ENCODE results near the gene MAP7D1.
"Not testable (repeated sequence)": the region's sequence is repeated elsewhere in the genome, so short reads cannot be mapped to it uniquely, and the experiment has no call there.

MAP7D1 gene

GRCh38 chr1:36203554-36204346, 47.8 kb downstream of the MAP7D1 start:
- DNase-seq (ENCODE audit: low read depth), result no peak

GRCh38 chr1:36204347-36204909, 48.5 kb downstream of the MAP7D1 start:
- DNase-seq (ENCODE audit: low read depth), result no peak

GRCh38 chr1:36206323-36206858, 50.4 kb downstream of the MAP7D1 start:
- DNase-seq (ENCODE audit: low read depth), result no peak

GRCh38 chr1:36207339-36207738, 51.4 kb downstream of the MAP7D1 start:
- no peak for DNase-seq (ENCODE audit: low read depth)

GRCh38 chr1:36208978-36209703, 53.2 kb downstream of the MAP7D1 start:
- DNase-seq (ENCODE audit: low read depth), result no peak

- DNase-seq (ENCODE audit: low read depth), result no peak
Observed at GRCh38 chr1:36211307-36211706, 55.3 kb downstream of the MAP7D1 start.

- DNase-seq (ENCODE audit: low read depth), result no peak
Observed at GRCh38 chr1:36211841-36212240, 55.9 kb downstream of the MAP7D1 start.

GRCh38 chr1:36212782-36213181, 56.8 kb downstream of the MAP7D1 start:
- DNase-seq (ENCODE audit: low read depth), result no peak

- no peak for DNase-seq (ENCODE audit: low read depth)
Observed at GRCh38 chr1:36217670-36218069, 61.7 kb downstream of the MAP7D1 start.

- DNase-seq (ENCODE audit: low read depth), result not testable (repeated sequence)
Observed at GRCh38 chr1:36221901-36222300, 65.9 kb downstream of the MAP7D1 start.

GRCh38 chr1:36222481-36223380, 66.8 kb downstream of the MAP7D1 start:
- no peak for DNase-seq (ENCODE audit: low read depth)

GRCh38 chr1:36223381-36223995, 67.5 kb downstream of the MAP7D1 start:
- peak; percentile 3 for DNase-seq (ENCODE audit: low read depth)

- DNase-seq (ENCODE audit: low read depth), result peak; percentile 98
Observed at GRCh38 chr1:36223996-36224536, 68.1 kb downstream of the MAP7D1 start, which contains the start of gene THRAP3. TSS of gene THRAP3 (plus strand) at chr1:36224443. CDS start at chr1:36282564, 58,121 bp downstream.

- DNase-seq (ENCODE audit: low read depth), result no peak
Observed at GRCh38 chr1:36224537-36225282, 68.8 kb downstream of the MAP7D1 start.

- DNase-seq (ENCODE audit: low read depth), result no peak
Observed at GRCh38 chr1:36225283-36225899, 69.4 kb downstream of the MAP7D1 start.

- DNase-seq (ENCODE audit: low read depth), result not testable (repeated sequence)
Observed at GRCh38 chr1:36230279-36230678, 74.3 kb downstream of the MAP7D1 start.
